HG02642 (cell line): Measurements from ENCODE around the gene GYS1.
"Not testable (repeated sequence)": the region's sequence is repeated elsewhere in the genome, so short reads cannot be mapped to it uniquely, and the experiment has no call there.

Experiments
- ATAC-seq: cut with Tn5 transposase; IDR thresholded peaks from one replicate; pipeline ENCODE4 v1.9.1; 2021; ENCODE audit warnings: mild to moderate bottlenecking; ENCODE audit not compliant: unreplicated experiment, poor library complexity

Gene GYS1

GRCh38 chr19:49018388-49019241, 25.5 kb upstream of the GYS1 start:
- not testable (repeated sequence) for ATAC-seq

- ATAC-seq, result no peak
Observed at GRCh38 chr19:49017666-49018351, 24.7 kb upstream of the GYS1 start.

GRCh38 chr19:49017041-49017665, 24.0 kb upstream of the GYS1 start, which contains the start of gene LHB:
Gene LHB, minus strand, starts transcription at chr19:49017091. Its CDS starts 10 bp downstream, at chr19:49017081.
- ATAC-seq, result no peak

GRCh38 chr19:49016067-49016839, 23.1 kb upstream of the GYS1 start:
- ATAC-seq, result no peak

- no peak for ATAC-seq
Observed at GRCh38 chr19:49014870-49015255, 21.8 kb upstream of the GYS1 start.

GRCh38 chr19:49014123-49014869, 21.2 kb upstream of the GYS1 start:
- no peak for ATAC-seq

GRCh38 chr19:49011194-49011593, 18.1 kb upstream of the GYS1 start:
- ATAC-seq, result no peak

- no peak for ATAC-seq
Observed at GRCh38 chr19:49010453-49010852, 17.3 kb upstream of the GYS1 start.

- no peak for ATAC-seq
Observed at GRCh38 chr19:49009828-49010227, 16.7 kb upstream of the GYS1 start.

GRCh38 chr19:49006905-49007304, 13.8 kb upstream of the GYS1 start:
- ATAC-seq, result no peak

- ATAC-seq, result no peak
Observed at GRCh38 chr19:49004964-49005614, 12.0 kb upstream of the GYS1 start.

GRCh38 chr19:49004133-49004532, 11.0 kb upstream of the GYS1 start:
- ATAC-seq, result no peak

GRCh38 chr19:48999481-49000325, 6.6 kb upstream of the GYS1 start:
- no peak for ATAC-seq

- no peak for ATAC-seq
Observed at GRCh38 chr19:48997972-48998371, 4.9 kb upstream of the GYS1 start.

- ATAC-seq, result no peak
Observed at GRCh38 chr19:48994035-48994386, 902 bp upstream of the GYS1 start.

GRCh38 chr19:48992581-48993174, 431 bp downstream of the GYS1 start:
- no peak for ATAC-seq

GRCh38 chr19:48991873-48992580, 1.1 kb downstream of the GYS1 start:
- ATAC-seq, result no peak
